Activated CD4-positive, alpha-beta T cell treated with anti-CD3 and anti-CD28 coated beads, Interleukin-2, Interleukin-6, amounts not matched to agents 100 ng/mL and 50 ng/mL, durations not matched to agents 16 hours and 8 hours (primary cell): Measurements from ENCODE around the gene GFER.
"Not testable (repeated sequence)": the region's sequence is repeated elsewhere in the genome, so short reads cannot be mapped to it uniquely, and the experiment has no call there.

Experiments
- DNase-seq: peaks from one replicate; pipeline ENCODE4 v3.0.0-alpha.2; 2020

Gene GFER

GRCh38 chr16:1983544-1984346, at the start of gene GFER:
GFER (plus strand) TSS chr16:1984193; CDS start chr16:1984219, 26 bp downstream.
- DNase-seq = peak; percentile 92

- DNase-seq = no peak
Measured at GRCh38 chr16:1936945-1937479, 47.0 kb upstream of the GFER start.

DNA sequence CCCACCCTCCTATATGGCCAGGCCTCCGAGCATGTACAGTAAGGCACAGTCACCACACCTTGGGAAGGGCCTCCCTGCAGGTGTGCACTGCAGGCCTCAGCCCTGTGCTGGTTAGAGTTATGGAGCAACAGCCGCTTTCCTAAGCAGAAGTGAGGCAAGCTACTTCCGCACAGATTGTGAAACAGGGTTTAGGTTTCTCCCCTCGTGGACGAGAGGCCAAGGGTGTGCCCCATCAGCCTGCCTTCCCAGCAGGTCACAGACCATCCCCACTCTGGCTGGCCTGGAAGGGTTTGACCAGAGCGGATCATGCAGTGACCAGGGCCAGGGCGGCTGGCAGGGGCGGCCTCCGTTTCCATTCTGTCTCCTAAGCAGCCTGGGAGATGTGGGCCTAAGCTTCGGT, 45.7 kb upstream of the GFER start:
- DNase-seq = no peak

GRCh38 chr16:1938910-1939309, 45.1 kb upstream of the GFER start:
- no peak for DNase-seq

GRCh38 chr16:1939833-1940232, 44.2 kb upstream of the GFER start:
- not testable (repeated sequence) for DNase-seq

DNA sequence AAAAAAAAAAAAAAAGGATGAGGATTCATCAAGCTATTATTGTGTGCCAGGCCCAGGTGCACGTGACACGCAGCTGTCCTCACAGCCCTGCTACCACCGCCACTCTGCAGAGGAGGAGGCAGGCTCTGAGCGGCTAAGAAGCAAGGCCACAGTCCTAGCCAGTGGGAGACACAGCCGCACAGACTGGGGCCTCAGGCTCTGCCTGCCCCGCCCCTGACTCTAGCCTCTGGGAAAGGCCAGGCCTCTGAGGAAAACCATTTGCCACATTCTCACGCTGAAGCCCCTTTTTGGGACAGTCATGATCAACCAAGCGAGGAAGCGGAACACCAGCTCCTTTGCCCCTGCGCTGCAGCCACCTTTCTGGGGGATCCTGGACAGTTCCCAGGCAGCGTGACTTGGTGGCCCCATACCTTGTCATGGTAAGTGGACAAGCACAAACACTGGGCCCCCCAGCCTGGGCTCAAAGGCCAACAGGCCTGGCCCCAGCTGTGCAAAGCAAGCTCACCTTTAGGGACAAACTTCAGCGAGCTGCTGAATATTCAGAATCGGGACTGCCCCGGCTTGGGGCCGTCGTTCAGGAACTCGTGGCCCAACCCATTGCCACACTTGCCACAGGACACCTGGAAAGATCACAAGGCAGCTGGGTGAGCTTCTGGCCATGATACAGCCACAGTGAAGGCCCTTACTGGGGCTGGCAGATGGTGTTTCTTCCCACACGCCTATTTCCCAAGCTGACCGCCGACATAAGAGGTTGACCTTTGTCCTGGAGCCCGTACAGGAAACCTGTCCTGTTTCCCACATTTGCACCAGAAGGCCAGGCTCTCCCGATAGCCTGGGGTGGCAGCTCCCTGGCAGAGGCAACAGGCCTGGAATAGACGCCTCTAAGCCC, 43.5 kb upstream of the GFER start:
- no peak for DNase-seq

DNA sequence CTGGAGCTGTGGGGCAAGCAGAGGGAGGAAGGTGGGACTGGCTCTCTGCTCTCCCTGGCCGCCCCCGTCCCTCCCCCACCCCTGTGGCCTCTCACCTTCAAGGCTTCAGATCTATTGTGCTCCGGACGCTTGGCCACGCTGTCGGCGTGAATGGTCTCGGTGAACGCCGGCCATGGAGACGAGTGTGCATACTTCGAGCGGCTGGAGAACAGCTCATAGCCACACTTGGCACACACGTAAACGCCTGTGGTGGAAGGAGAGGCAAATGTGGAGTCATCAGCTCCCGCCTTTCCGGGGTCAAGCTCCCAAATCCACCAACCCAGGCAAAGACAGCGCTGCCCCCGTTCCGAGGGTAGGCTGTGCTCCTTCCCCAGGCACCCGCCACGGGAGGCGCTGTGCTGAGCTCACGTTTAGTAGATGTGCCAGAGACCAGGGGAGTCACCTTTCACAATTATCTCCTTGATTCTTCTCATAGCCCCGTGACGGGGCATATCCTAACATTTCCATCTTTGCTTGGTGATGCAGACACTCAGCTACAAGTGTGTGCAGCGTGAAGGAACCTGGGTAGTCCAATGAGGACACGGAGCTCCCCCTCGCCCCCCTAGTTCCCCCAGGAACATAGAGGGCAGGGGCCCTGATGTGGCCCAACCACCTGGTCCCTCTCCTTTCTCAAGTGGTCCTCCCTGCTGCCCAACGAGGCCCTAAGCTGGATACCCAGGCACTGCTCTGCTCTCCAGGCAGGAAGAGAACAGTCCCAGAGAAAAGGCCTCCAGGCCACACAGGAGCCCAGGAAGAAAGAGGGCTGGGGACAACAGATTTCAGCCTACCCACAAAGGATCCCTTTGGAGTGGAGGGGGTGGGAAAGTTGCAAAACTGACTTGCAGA, 42.6 kb upstream of the GFER start:
- DNase-seq = no peak

DNA sequence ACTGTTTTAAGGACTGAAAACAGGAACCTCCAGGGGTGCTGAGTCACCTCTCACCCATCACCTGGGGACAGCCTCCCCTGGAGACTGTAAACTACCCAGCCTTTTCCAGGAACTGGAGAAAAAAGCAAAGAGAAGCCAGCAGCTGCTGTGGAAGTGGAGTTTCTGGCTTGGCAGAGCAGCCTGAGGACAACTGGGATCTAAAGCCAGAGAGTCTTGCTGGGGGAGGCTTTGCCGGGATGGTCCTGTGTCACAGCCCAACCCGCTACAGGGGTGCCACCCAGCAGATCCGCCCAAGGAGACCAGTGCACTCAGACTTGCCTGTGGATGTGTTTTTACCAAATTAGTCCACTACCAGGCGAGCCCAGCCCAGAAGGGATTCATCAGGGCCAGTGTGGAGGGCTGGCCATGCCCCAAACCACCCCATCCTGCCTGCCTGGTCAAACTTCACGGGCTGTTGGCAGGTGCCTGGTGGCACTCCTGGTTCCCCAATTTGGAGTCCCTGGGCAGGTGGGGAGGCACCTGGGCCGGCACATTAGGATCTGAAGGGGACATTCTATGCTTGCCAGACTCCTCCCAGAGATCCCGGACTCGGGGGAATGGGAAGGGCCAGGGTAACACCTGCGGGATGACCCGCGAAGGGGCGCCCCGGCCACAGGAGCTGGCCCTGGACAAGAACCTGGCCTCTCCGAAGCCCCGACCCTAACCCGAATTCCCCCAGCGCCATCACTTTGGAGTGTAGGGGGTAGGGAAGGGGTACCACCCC, 41.8 kb upstream of the GFER start:
- peak; percentile 49 for DNase-seq

DNA sequence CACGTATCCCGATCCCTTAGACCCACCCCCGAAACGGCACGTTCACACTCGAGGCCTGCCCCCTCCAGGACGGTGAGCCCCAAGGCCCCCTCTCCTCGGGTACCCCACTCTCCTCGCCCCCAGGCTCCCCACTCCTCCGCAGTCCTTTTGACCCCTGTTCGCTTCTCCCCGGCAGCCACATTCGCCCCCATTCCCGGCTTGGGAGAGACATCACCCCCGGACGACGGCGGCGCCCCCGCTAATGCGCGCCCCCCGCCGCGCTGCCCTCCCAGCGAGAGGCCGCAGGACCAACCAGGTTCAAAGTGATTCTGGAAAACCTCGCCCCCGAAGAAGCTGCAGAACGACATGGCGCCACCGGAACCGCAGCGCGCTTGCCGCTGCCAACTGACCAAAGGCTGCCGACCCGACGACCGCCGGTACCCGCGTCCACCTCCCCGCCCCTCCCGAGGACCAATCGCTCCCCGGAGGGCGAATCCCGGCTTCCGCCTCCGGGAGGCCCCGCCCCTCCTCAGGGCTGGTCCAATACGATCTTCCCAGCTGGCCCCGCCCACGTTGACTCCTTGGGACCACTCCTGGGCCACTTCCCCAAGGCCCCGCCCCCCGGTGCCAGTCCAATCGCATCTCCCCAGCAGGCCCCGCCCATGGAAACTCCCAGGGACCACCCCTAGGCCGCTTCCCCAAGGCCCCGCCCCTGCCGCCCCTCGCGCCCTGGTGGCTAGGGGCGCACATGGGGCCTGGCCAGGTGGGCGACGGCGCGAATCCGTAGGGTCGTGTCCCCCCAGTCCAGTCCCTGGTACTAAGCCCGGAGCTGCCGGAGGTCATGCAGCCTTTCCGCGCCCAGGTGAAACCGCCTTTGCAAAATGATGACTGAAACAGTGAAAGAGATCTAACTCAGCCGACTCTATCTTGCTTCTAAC, 40.9 kb upstream of the GFER start, which contains the start of gene MSRB1:
Gene MSRB1, minus strand, starts transcription at position 390 of the 917 bp plus-strand sequence. Its CDS starts 43 bp downstream, at position 347.
- peak; percentile 100 for DNase-seq

DNA sequence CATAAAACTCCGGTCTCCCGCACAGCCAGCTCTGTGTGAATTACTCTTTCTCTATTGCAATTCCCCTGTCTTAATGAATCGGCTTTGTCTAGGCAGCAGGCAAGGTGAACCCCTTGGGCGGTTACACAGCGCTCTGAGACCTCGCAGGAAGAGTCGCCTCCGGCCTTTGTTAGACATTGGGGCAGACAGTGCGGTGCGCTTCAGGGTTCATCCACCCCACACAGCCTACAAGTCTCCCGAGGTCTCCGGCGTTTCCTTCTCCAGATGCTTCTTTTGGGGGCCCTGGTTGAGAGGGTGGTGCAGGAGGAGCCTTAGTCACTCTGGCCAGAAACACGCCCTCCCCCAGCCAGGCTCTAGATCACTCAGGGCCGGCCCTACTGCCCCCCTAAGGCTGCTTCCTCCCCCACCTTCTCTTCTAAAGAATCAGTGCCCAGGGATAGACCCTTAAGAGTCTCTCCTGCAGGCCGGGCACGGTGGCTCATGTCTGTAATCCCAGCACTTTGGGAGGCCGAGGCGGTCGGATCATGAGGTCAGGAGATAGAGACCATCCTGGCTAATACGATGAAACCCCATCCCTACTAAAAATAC, 39.3 kb upstream of the GFER start:
- no peak for DNase-seq

DNA sequence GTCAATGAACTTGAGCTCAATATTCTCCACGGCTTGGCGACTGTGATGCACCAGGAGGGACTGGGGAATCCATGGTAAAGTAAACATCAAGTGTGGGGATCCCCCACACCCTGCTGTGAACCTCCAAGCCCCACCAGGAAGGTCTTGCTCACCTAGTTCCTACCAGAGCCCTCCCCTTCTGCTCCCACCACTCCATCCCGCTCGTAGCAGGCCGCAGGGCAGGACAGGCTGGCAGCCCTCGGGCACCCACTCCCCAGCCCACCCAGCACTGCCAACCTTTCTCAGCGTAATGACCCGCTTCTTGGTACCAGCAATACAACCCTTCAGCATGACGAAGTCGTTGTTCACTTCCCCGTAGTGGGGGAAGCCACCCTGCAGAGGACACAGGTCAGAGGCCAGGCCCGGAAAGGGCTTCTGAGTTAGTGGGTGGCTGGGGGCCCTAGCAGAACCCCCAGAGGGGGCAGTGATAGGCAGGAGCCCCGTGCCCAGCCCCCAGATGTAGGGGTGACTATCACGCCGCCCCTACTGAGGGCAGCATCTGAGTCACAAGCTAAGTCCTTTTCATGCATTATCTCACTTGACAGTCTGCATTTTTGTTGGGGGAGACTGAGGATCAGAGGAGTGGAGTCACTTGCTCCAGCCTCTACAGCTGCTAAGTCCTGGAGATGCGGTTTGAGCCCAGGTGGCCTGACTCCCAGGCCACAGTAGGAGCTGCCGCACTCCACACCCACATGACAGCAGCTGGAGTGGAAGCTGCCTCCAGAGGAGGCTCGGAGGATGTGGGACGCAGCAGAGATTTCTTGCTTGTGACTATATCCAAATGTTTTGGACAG, 38.2 kb upstream of the GFER start:
- DNase-seq = no peak

GRCh38 chr16:1946495-1947368, 37.3 kb upstream of the GFER start:
- DNase-seq = no peak

DNA sequence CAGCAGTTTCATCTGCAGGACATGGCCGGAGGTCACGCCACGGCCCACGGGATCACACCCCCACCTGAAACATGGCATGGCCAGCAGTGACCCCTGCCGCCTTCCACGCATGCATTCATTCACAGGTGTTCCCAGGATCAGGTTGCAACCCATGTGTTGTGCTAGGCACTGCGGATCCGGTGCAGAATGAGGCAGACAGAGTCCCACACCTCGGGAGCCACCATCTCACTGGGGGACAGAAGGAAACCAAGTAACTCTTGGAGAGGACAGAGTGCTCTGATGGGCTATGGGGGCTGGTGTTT, 36.7 kb upstream of the GFER start:
- DNase-seq = no peak

- DNase-seq = no peak
Measured at GRCh38 chr16:1949507-1949906, 34.5 kb upstream of the GFER start.

DNA sequence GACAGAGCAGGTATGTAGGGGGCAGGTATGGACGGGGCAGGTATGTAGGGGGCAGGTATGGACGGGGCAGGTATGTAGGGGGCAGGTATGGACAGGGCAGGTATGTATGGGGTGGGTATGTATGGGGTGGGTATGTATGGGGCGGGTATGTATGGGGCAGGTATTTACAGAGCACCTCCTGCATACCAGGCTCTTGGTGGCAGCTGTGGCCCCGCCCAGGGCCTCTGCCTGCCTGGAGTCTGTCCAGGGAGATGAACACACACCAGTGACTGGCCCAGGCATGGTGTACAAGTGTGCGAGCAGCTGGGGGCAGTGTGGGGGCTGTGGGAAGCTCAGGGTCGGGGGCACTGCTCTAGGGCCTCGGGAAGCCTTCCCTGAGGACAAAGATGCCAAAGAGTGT, 33.9 kb upstream of the GFER start:
- no peak for DNase-seq

DNA sequence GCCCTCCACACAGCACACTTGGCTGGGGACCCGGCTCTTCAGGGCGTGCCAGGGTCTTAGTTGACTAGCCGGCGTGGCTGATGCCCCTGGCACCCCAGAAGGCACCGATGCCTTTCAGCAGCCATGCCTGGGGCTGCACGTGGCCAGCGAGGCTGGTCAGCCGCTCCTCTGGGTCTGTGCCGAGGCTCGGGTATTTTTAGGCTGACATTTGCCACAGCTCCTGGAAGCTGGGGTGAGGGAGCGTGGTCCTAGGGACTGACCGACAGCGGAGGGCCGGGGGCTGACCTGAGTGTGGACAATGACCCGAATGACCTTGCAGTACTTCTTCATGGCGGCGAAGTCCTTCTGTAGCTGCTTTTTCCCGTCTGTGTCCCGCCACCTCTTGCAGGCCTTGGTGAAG, 33.4 kb upstream of the GFER start:
- no peak for DNase-seq

- DNase-seq = no peak
Measured at GRCh38 chr16:1953734-1954133, 30.3 kb upstream of the GFER start.

DNA sequence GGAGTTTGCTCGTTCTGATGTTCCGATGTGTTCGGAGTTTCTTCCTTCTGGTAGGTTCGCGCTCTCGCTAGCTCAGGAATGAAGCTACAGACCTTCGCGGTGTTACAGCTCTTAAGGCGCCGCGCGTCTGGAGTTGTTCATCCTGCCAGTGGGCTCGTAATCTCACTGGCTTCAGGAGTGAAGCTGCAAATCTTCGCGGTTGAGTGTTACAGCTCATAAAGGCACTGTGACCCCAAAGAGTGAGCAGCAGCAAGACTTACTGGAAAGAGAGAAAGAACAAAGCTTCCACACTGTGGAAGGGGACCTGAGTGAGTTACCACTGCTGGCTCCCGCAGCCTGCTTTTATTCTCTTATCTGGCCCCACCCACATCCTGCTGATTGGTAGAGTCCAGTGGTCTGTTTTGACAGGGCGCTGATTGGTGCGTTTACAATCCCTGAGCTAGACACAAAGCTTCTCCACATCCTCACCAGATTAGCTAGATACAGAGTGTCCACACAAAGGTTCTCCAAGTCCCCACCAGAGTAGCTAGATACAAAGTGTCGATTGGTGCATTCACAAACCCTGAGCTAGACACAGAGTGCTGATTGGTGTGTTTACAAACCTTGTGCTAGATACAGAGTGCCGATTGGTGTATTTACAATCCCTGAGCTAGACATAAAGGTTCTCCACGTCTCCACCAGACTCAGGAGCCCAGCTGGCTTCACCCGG, 26.4 kb upstream of the GFER start:
- not testable (repeated sequence) for DNase-seq
